LNCAP (cell line): ENCODE results near the gene FBXO5.

Source experiments
- CTCF ChIP-seq: fragments of 450-650 bp; IDR thresholded peaks from 2 replicates; pipeline ENCODE4 v1.5.1; 2017; ENCODE audit warnings: mild to moderate bottlenecking

Gene FBXO5

GRCh38 chr6:153002613-153003365, 19.9 kb upstream of the FBXO5 start, which contains the start of gene MTRF1L:
MTRF1L (minus strand) TSS chr6:153002709; CDS start chr6:153002685, 24 bp downstream.
- TF ChIP-seq CTCF: no peak

GRCh38 chr6:153001767-153002612, 19.1 kb upstream of the FBXO5 start:
- TF ChIP-seq CTCF: no peak

DNA sequence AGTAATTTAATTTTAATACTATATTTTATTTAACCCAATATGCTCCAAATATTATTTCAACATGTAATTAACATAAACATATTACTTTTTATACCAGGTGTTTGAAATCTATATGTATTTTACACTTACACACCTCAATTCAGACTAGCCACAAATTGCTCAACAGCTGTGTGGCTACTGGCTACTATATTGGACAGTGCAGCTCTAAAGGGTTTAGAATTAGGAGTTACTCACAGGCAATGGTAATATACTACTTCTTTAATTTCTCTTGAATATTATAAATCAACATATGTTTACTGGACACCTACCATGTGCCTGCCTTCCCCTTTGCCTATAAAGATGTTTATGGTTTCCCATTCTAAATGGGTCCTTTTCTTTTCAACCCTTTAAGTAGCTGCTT, 17.4 kb upstream of the FBXO5 start:
- no peak for TF ChIP-seq CTCF

- TF ChIP-seq CTCF: no peak
Measured at GRCh38 chr6:152993847-152994246, 11.0 kb upstream of the FBXO5 start.

DNA sequence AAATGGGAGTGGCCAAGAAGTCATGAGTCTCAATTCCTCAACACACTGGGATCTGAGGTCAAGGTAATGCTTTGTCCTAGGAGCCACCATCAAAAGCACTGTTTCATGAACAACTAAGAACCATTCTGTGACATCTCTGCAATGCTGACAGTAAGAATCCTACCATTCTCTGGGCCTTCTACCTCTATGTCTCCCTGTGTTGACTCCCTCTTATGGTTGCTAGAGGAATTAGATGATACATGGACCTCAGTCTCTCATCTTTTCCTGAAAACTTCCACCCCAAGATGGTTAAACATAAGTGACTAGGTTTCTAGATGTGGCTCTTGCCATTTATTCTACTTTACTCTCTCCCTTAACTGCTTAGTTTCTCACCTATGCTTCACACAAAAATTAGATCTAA, 10.6 kb upstream of the FBXO5 start:
- no peak for TF ChIP-seq CTCF

DNA sequence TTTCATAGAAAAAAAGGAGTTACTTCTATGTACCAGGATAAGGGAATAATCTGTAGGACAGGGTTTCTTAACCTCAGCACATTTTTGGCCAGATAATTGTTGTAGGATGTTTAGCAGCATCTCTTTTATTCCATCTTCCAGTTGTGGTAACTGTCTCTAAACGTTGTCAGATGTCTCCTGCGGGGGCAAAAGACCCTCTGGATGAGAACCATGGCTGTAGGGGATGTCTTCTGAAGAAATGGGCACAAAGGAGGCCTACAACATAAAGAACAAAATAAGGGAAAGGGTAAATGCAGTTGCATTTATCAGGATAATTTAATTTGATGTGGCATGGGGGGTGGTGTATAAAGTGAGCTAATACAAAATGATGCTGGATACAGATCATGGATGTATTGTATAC, 4.1 kb upstream of the FBXO5 start:
- TF ChIP-seq CTCF: no peak

GRCh38 chr6:152984513-152984872, 1.7 kb upstream of the FBXO5 start:
- TF ChIP-seq CTCF: no peak
